UCSD-AML1 (cell line): ENCODE measurements around the gene TAS2R40.
"Not testable (repeated sequence)": the region's sequence is repeated elsewhere in the genome, so short reads cannot be mapped to it uniquely, and the experiment has no call there.

Experiments
- DNase-seq: peaks from one replicate; lab custom pipeline; 2025; ENCODE audit not compliant: unreplicated experiment; lab: John Stamatoyannopoulos, UW

Gene TAS2R40

GRCh38 chr7:143250199-143250598, 28.4 kb downstream of the TAS2R40 start:
- DNase-seq: no peak

DNA sequence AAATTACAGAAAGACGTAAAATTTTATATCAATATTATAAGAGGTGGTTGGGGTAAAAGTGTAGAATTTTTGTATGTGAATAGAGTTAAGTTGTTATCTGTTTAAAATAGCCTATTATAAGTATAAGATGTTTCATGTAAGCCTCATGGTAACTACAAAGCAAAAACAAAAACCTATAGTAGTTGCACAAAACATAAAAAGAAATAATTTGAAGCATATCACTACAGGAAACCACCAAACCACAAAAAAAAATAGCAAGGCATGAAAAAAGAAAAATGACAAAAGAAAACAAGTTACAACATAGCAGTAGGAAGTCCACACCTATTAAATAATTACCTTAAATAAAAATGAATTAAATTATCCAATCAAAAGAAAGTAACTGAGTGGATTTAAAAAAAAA, 29.0 kb downstream of the TAS2R40 start:
- DNase-seq: no peak

- no peak for DNase-seq
Observed at GRCh38 chr7:143252006-143252405, 30.2 kb downstream of the TAS2R40 start.

DNA sequence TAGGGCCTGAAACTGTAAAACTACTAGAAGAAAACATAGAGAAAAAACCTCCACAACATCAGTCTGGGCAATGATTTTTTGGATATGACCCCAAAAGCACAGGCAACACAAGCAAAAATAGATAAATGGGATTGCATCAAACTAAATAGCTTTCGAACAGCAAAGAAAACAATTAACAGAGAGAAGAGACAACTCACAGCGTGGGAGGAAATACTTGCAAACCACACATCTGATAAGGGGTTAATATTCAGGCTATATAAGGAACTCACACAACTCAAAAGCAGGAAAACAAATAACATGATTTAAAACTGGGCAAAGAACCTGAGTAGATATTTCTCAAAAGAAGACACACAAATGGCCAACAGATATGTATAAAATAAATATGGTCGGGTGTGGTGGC, 33.7 kb downstream of the TAS2R40 start:
- no peak for DNase-seq

- no peak for DNase-seq
Observed at GRCh38 chr7:143256325-143256724, 34.5 kb downstream of the TAS2R40 start.

GRCh38 chr7:143256932-143257331, 35.1 kb downstream of the TAS2R40 start:
- DNase-seq: no peak

DNA sequence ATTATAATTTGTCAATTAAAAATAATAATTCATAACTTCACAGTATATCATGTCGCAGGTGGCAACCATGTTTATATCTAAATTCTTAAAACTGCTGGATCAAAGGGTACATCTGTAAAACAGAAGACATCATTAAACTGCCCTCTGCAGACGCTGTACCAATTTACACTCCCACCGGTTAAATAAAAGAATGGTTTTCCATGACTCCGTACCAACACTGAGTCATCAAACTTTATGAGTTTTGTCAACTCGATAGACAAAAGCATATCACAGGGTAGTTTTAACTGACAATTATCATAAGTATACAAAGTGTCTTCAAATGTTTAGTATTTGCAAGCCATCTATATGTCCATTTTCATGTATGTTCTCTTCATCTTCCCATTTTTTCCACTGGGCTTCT, 35.7 kb downstream of the TAS2R40 start:
- no peak for DNase-seq

- DNase-seq: no peak
Observed at GRCh38 chr7:143258831-143259230, 37.0 kb downstream of the TAS2R40 start.

DNA sequence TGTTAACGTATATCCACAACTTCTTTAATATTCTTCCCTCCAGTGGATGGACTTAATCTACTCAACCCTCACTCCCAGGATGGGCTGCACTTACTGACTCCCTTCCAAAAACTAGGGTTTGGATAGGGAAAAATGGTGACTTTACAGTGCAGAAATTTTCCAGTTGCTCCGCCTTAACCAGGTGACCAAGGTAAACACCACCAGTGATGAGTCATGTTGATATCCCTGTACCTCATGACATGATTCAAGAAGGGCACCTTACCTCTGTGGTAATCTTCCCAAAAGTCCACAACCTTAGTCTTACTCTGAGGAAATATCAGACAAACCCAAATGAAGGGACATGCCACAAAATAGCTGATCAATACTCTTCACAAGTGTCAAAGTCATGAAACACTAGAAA, 37.9 kb downstream of the TAS2R40 start:
- DNase-seq: no peak

GRCh38 chr7:143261901-143262300, 40.1 kb downstream of the TAS2R40 start:
- DNase-seq: no peak

DNA sequence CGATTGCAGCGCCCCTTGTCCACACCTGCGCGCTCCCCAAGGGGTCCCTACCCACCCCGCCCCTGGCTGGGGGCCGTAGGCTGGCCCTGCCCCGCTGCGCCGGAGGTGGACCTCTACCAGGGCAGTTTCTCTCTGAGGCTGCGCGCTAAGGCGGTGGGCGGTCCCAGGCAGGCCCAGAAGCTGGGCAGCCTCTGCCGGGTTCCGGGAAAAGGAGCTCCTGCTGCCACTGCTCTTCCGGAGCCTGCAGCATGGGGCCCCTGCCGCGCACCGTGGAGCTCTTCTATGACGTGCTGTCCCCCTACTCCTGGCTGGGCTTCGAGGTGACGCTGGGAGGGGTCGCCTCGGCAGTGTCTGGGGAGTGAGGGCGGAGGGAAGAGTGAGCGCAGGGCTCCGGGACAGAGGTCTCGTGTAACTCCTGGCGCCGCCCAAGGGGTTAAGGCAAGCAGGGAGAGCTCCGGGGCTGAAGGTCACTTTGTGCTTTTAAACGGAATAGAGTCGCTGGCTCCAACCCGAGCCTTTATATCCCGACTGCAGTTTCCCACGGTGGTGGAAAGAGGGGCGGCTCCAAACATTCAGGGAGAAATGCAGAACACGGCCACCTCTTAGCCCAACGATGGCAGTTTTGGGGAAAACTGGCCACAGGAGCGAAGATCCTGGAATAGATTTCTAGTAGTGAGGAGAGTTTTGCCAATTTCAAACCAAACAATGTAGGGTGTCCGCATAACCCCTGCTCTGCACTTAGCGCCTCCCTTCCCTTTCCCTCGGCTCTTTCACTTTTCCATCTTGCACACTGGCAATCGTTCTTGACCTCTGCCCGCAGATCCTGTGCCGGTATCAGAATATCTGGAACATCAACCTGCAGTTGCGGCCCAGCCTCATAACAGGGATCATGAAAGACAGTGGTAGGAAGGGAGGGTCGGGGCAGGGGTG, 41.7 kb downstream of the TAS2R40 start, which contains the start of gene GSTK1:
TSS of gene GSTK1 (plus strand) at position 176 of the 930 bp plus-strand sequence. CDS start at position 249, 73 bp downstream.
- peak; percentile 70 for DNase-seq

DNA sequence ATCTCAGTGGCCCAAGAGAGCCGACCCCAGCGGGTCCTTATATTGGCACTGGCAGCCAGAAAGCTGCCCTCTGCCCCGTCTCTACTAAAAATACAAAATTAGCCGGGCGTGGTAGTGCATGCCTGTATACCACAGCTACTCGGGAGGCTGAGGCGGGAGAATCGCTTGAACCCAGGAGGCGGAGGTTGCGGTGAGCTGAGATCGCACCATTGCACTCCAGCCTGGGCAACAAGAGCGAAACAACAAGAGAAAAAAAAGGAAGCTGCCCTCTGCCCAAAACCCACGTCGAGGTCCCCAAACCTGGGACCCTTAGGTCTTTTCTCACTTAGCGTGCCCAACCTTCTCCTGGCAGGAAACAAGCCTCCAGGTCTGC, 42.3 kb downstream of the TAS2R40 start:
- DNase-seq: not testable (repeated sequence)

GRCh38 chr7:143265017-143265693, 43.3 kb downstream of the TAS2R40 start:
- no peak for DNase-seq

- peak; percentile 8 for DNase-seq
Observed at GRCh38 chr7:143269251-143269650, 47.4 kb downstream of the TAS2R40 start.

DNA sequence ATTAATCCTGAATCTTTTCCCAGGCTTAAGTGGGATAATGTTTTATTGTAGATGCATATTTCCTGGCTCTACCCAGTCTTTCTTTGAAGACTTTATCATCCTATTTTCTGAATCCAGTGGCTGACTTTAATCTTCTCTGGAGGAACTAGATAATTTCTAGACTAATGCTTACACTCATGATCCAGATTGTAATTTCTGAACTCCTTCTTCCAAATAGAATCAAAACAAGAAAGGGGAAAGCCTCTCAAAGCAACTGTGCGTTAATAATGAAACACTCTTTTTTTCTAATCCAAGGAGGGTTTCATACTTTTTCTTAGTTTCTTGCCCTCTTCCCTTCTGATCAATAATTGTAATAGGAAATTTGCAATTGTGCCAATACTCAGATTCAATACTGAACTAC, 49.4 kb downstream of the TAS2R40 start:
- no peak for DNase-seq
